ENCODE results near the gene HEXIM2.

Gene HEXIM2

GRCh38 chr17:45145035-45145389 is 16.7 kb upstream of the HEXIM2 start:
- no peak for DNase-seq

- no peak for DNase-seq
Observed at GRCh38 chr17:45146166-45146565, 15.5 kb upstream of the HEXIM2 start.

- no peak for DNase-seq
Observed at GRCh38 chr17:45146592-45146889, 15.1 kb upstream of the HEXIM2 start.

- peak; percentile 51 for DNase-seq
Observed at GRCh38 chr17:45146890-45147580, 14.6 kb upstream of the HEXIM2 start.

- peak; percentile 93 for DNase-seq
Observed at GRCh38 chr17:45147581-45148182, 14.0 kb upstream of the HEXIM2 start.

GRCh38 chr17:45148183-45149036 is 13.3 kb upstream of the HEXIM2 start, which contains the start of gene HEXIM1:
Gene HEXIM1 (plus strand): TSS chr17:45148475. CDS start chr17:45149191, 716 bp downstream.
- peak; percentile 100 for DNase-seq

- DNase-seq: peak; percentile 75
Observed at GRCh38 chr17:45149037-45149668, 12.5 kb upstream of the HEXIM2 start.

- DNase-seq: peak; percentile 52
Observed at GRCh38 chr17:45149669-45150664, 11.7 kb upstream of the HEXIM2 start.

- DNase-seq: peak; percentile 51
Observed at GRCh38 chr17:45150911-45151809, 10.5 kb upstream of the HEXIM2 start.

GRCh38 chr17:45155029-45155428 is 6.6 kb upstream of the HEXIM2 start:
- no peak for DNase-seq

GRCh38 chr17:45155483-45155882 is 6.2 kb upstream of the HEXIM2 start:
- no peak for DNase-seq

GRCh38 chr17:45156242-45156641 is 5.4 kb upstream of the HEXIM2 start:
- DNase-seq: no peak

- peak; percentile 59 for DNase-seq
Observed at GRCh38 chr17:45160447-45161287, 1.0 kb upstream of the HEXIM2 start.

GRCh38 chr17:45162025-45162687 is 481 bp downstream of the HEXIM2 start:
- no peak for DNase-seq

- no peak for DNase-seq
Observed at GRCh38 chr17:45164734-45165269, 3.1 kb downstream of the HEXIM2 start.

GRCh38 chr17:45168991-45169752 is 7.5 kb downstream of the HEXIM2 start:
- no peak for DNase-seq

GRCh38 chr17:45170280-45170930 is 8.7 kb downstream of the HEXIM2 start:
- no peak for DNase-seq

GRCh38 chr17:45170931-45171337 is 9.3 kb downstream of the HEXIM2 start:
- DNase-seq: peak; percentile 84

Measured in inflammatory macrophage treated with lipopolysaccharide for 4 hours (primary cell).